Common myeloid progenitor, CD34-positive (primary cell): ENCODE data around the gene PDE4B.
"Not testable (repeated sequence)": the region's sequence is repeated elsewhere in the genome, so short reads cannot be mapped to it uniquely, and the experiment has no call there.

Experiments
- CTCF ChIA-PET: fragments of 350-600 bp; sonication (Branson Sonifier 250); formaldehyde crosslinking; loops from one replicate; lab custom pipeline; 2021; ENCODE audit warnings: antibody characterized with exemption; lab: Charles Lee
- POLR2A ChIA-PET: fragments of 350-600 bp; sonication (Branson Sonifier 250); formaldehyde crosslinking; loops from one replicate; lab custom pipeline; 2021; ENCODE audit warnings: antibody characterized with exemption; lab: Charles Lee
- DNase-seq, 3 donors: peaks; one replicate each; pipeline versions ENCODE4 v3.0.0 to v3.0.0-alpha.2; 2013
- H3K27ac ChIP-seq, 2 experiments: 1 replicate in 1 of 2; 2 replicates in 1 of 2; pipeline ENCODE4 v1.7.0; 2013; ENCODE audit warnings: inconsistent platforms in 2 of 2, low read length in 2 of 2, mild to moderate bottlenecking in 2 of 2, low read depth in 1 of 2, moderate library complexity in 1 of 2; ENCODE audit not compliant: severe bottlenecking in 2 of 2, insufficient read depth in 1 of 2, poor library complexity in 1 of 2
- H3K27me3 ChIP-seq, 5 experiments: replicated peaks in 2 of 5; 1 replicate in 3 of 5; 2 replicates in 2 of 5; pipeline versions ENCODE4 v1.6.1 to v1.7.0; 2013; ENCODE audit warnings: low read length in 4 of 5, mild to moderate bottlenecking in 2 of 5, moderate library complexity in 2 of 5, inconsistent platforms in 1 of 5; ENCODE audit not compliant: insufficient read depth in 5 of 5, control insufficient read depth in 4 of 5
- H3K36me3 ChIP-seq, 4 experiments: 1 replicate in 2 of 4; 2 replicates in 2 of 4; pipeline versions ENCODE4 v1.6.1 to v1.7.0; 2013; ENCODE audit warnings: low read length in 3 of 4, control low read depth in 1 of 4, mild to moderate bottlenecking in 1 of 4; ENCODE audit not compliant: control insufficient read depth in 4 of 4, insufficient read depth in 4 of 4
- H3K4me1 ChIP-seq, 4 experiments: 1 replicate in 3 of 4; 2 replicates in 1 of 4; pipeline versions ENCODE4 v1.6.1 to v1.7.1; 2013; ENCODE audit warnings: low read length in 3 of 4, mild to moderate bottlenecking in 3 of 4, control low read depth in 1 of 4, inconsistent platforms in 1 of 4, moderate library complexity in 1 of 4; ENCODE audit not compliant: control insufficient read depth in 4 of 4, insufficient read depth in 4 of 4; ENCODE audit errors: control extremely low read depth in 1 of 4
- H3K4me3 ChIP-seq, 7 experiments: 1 replicate in 4 of 7; 2 replicates in 3 of 7; pipeline versions ENCODE4 v1.5.1 to v1.7.0; 2013; ENCODE audit warnings: mild to moderate bottlenecking in 7 of 7, low read length in 6 of 7, moderate library complexity in 6 of 7, inconsistent platforms in 2 of 7, low read depth in 2 of 7, control low read depth in 1 of 7; ENCODE audit not compliant: insufficient read depth in 4 of 7, control insufficient read depth in 1 of 7; ENCODE audit errors: extremely low read depth in 1 of 7
- H3K9me3 ChIP-seq, 5 experiments: 1 replicate in 4 of 5; 2 replicates in 1 of 5; pipeline versions ENCODE4 v1.6.1 to v1.7.1; 2013; ENCODE audit warnings: low read length in 4 of 5, mild to moderate bottlenecking in 2 of 5, inconsistent platforms in 1 of 5, low read depth in 1 of 5, moderate library complexity in 1 of 5; ENCODE audit not compliant: control insufficient read depth in 4 of 5, insufficient read depth in 2 of 5; ENCODE audit errors: control extremely low read depth in 1 of 5
- WGBS: methylation state at CpG from one replicate; pipeline ENCODE4 v1.1.5; 2013; ENCODE audit not compliant: insufficient coverage; 5-methylcytosine and 5-hydroxymethylcytosine counted together

The PDE4B gene

DNA sequence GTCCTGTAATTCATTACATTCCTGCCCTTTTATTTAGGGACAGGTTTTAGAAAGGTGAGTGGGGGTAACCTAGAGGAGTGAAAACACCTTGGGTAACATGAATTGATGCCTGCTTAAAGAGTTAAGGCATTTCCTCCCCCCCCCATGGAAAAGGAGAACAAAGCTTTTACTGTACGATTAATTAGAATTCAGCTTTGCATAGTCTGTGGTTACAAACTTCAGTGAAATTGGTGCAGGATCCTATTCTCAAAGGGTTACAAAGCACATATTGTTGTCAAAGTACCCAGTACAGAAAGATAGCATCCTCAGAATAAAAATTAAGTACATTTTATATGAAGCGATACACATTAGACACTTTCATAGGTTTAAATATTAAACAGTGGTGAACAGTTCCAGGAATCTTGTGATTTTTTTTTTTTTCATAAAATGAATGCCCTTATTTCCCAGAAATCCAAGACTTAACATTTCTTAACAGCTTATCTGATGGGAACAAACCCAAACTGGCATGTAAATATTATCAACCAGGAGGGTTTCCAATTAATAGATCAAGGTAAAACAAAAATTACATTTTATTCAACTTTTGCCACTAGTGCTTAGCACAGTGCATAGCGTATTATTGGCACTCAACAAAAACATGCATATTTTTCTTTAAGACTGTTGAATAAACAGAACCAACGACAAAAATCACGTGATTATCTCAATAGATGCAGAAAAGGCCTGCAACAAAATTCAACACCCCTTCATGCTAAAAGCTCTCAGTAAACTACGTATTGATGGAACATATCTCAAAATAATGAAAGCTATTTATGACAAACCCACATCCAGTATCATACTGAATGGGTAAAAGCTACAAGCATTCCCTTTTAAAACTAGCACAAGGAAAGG, 172.7 kb downstream of the PDE4B start:
- Histone ChIP-seq H3K4me1 (peaks cover 0 to 8% (median 5%) of the 10 kb centered on the region in 4 experiments), H3K27ac (no peak overlapping the region), H3K4me3 (no peak overlapping the region), H3K9me3 (no peaks in the 10 kb centered on the region), H3K27me3 (no peaks in the 10 kb centered on the region), H3K36me3 (no peaks in the 10 kb centered on the region)
- CTCF ChIA-PET, result interaction anchor here (1.6 to 9.9 kb wide), 3 partner anchors 10 to 481 kb away, joined by 4 to 177 read pairs (median 21); no protein-coding TSS in a partner anchor
- 84% methylated on average over 3 of the region's 6 CpGs for WGBS
- DNase-seq, result peak in 2 of 3 donors; percentile 7 to 15
- POLR2A ChIA-PET, result no interaction called here

DNA sequence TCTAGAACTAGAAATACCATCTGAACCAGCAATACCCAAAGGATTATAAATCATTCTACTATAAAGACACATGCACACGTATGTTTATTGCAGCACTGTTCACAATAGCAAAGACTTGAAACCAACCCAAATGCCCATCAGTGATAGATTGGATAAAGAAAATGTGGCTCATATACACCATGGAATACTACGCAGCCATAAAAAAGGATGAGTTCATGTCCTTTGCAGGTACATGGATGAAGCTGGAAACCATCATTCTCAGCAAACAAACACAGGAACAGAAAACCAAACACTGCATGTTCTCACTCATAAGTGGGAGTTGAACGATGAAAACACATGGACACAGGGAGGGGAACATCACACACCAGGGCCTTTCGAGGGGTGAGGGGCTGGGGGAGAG, 174.8 kb downstream of the PDE4B start:
- H3K27me3 ChIP-seq, H3K36me3 ChIP-seq, H3K9me3 ChIP-seq, H3K4me3 ChIP-seq, H3K4me1 ChIP-seq, DNase-seq, POLR2A ChIA-PET, H3K27ac ChIP-seq: not testable (repeated sequence)
- CTCF ChIA-PET, result interaction anchor here (9.9 kb wide), 1 partner anchor 273 kb away, joined by 177 read pairs; no protein-coding TSS in a partner anchor
- WGBS, result 100% methylated on average over 1 of the region's 4 CpGs

DNA sequence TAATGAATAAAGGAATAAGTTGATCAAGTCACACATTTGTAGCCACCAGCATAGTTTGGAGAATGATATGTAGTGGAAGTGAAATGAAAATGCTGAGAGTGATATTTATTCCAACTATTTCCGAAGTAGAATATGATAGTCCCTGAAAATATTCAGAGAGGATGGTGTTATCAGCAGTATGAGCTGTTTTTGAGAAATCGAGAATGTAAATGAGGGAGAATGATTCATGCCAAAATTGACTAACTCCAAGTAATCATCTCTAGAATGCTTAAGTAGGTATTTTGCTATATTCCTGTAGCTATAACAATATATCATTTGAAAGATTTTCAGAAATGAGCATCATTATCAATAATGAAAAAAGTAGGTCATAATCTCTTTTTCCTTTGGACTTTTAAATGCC, 178.9 kb downstream of the PDE4B start:
- ChIA-PET POLR2A (no interaction called here), CTCF (interaction anchor here (0.8 to 1.1 kb wide), 2 partner anchors 12 to 272 kb away, joined by 3 to 4 read pairs; no protein-coding TSS in a partner anchor)
- H3K9me3 ChIP-seq, result peaks cover 0 to 21% (median 10%) of the 10 kb centered on the region in 5 experiments
- DNase-seq, result no peak
- H3K4me3 ChIP-seq, result no peak overlapping the region
- H3K27ac ChIP-seq, result no peak overlapping the region
- no peaks in the 10 kb centered on the region for H3K4me1 ChIP-seq
- no peaks in the 10 kb centered on the region for H3K36me3 ChIP-seq
- H3K27me3 ChIP-seq, result no peaks in the 10 kb centered on the region
- WGBS, result no CpG with 5 or more reads among the region's 2 CpGs

DNA sequence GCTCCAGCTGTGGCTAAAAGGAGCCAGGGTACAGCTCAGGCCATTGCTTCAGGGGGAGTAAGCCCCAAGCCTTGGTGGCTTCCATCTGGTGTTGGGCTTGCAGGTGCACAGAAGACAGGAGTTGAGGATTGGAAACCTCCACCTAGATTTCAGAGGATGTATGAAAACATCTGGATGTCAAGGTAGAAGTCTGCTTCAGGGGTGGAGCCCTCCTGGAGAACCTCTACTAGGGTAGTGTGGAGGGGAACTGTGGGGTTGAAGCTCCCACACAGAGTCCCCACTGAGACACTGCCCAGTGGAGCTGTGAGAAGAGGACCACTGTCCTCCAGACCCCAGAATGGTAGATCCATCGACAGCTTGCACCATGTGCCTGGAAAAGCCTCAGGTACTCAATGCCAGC, 183.0 kb downstream of the PDE4B start:
- no peak for DNase-seq
- 71% methylated on average over 1 of the region's 1 CpG for WGBS
- no peak overlapping the region for H3K4me3 ChIP-seq
- no peaks in the 10 kb centered on the region for H3K4me1 ChIP-seq
- ChIA-PET CTCF (no interaction called here), POLR2A (no interaction called here)
- H3K9me3 ChIP-seq, result peaks cover 0 to 22% (median 11%) of the 10 kb centered on the region in 5 experiments
- no peaks in the 10 kb centered on the region for H3K36me3 ChIP-seq
- no peak overlapping the region for H3K27ac ChIP-seq
- H3K27me3 ChIP-seq, result no peaks in the 10 kb centered on the region

DNA sequence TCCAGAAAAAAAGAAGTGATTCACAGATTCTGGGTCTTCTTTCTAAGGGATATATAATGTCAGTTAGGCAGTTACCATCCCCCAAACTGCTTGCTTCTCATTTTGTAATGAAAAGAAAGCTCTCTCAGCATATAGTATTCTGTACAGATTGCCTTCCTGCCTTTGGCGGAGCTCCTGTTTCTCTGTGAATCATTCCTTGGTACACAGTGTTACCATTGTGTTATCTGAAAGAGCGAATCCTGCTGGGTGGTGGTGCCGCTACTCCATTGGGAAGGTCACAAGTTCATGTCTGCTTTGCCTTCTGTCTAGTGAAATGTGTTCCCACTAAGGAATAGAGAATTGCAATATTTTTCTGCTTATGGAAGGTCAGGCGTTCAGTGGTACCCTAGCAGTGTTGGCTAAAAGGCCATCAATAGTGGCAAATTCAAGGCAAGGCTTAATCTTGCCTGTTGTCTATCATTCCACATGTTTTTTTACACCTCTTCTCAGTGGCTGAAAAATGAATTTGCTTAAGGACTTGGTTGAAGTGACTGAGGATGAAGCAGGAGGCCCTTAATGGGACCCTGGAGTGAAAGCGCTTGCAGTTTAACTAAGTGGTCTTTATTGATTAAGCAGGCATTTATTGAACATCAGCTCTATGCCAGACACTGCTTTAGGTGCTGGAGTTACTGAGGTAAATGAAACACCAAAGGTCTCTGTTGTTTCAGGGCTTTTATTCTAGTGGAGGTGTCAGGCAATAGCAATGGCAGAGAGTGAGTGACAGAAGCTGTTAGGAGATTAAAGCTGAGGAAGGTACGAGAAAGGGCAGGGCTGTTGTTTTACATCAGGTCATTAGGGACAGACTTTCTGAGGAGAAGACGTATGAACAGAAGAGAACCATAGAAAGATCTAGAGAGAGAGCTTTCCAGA, 186.7 kb downstream of the PDE4B start:
- Histone ChIP-seq H3K27ac (no peak overlapping the region), H3K4me3 (no peak overlapping the region), H3K4me1 (no peaks in the 10 kb centered on the region), H3K9me3 (peaks cover 0 to 22% (median 11%) of the 10 kb centered on the region in 5 experiments), H3K36me3 (no peaks in the 10 kb centered on the region), H3K27me3 (no peaks in the 10 kb centered on the region)
- no peak for DNase-seq
- WGBS, result 98% methylated on average over 5 of the region's 7 CpGs
- CTCF ChIA-PET, result interaction anchor here (0.7 to 1.1 kb wide), 2 partner anchors 11 to 263 kb away, joined by 3 to 4 read pairs; no protein-coding TSS in a partner anchor
- POLR2A ChIA-PET, result interaction anchor here (0.6 kb wide), 1 partner anchor 500 kb away, joined by 3 read pairs; no protein-coding TSS in a partner anchor

DNA sequence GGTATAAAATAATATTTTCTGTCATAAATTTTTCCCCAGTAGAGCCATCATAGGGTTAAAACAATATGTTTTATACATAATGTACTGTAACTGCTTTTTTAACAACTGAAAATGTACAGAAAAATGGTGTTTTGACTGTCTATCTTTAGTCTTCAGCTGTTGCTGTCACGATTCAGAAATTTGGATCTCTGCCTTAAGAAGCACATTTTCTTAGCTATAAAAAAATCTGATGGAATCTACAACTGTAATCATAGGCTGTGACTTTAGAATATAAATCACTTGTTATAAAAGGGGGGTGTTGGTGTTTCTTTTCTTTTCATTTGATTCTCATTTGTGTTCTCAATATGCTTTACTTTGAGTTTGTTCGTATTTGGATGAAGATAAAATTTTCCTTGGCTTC, 187.5 kb downstream of the PDE4B start:
- no CpG with 5 or more reads among the region's 2 CpGs for WGBS
- Histone ChIP-seq H3K9me3 (peaks cover 0 to 14% (median 11%) of the 10 kb centered on the region in 5 experiments), H3K4me1 (no peaks in the 10 kb centered on the region), H3K4me3 (no peak overlapping the region), H3K36me3 (no peaks in the 10 kb centered on the region), H3K27me3 (no peaks in the 10 kb centered on the region), H3K27ac (no peak overlapping the region)
- no peak for DNase-seq
- CTCF ChIA-PET, result no interaction called here
- POLR2A ChIA-PET, result interaction anchor here (0.6 kb wide), 1 partner anchor 499 kb away, joined by 3 read pairs; no protein-coding TSS in a partner anchor
